Measurements from ENCODE around the gene KCNA4.
A peak's percentile ranks its signal among the peaks of the same experiment; 100 is the strongest.

The KCNA4 gene

GRCh38 chr11:30023074-30023473 is 6.2 kb upstream of the KCNA4 start:
- no peak overlapping the region for H3K27ac ChIP-seq (ENCODE audit: low read depth, low read length)
- no peak overlapping the region for H3K9ac ChIP-seq (ENCODE audit: low read depth, low read length)
- H3K4me3 ChIP-seq (ENCODE audit: low read length): no peak overlapping the region
- 63% methylated on average over 1 of the region's 2 CpGs for WGBS
- no peaks in the 10 kb centered on the region for H3K9me3 ChIP-seq (ENCODE audit: insufficient read depth, low read depth, low read length)
- H3K36me3 ChIP-seq (ENCODE audit: insufficient read depth, low read length): no peaks in the 10 kb centered on the region
- peaks cover 99% of the 10 kb centered on the region for H3K27me3 ChIP-seq (ENCODE audit: insufficient read depth, low read length)
- peaks cover 7% of the 10 kb centered on the region for H3K4me1 ChIP-seq (ENCODE audit: insufficient read depth, low read length)

- WGBS: 53% methylated on average over 3 of the region's 3 CpGs
- no peak overlapping the region for H3K27ac ChIP-seq (ENCODE audit: low read depth, low read length)
- H3K9me3 ChIP-seq (ENCODE audit: insufficient read depth, low read depth, low read length): no peaks in the 10 kb centered on the region
- no peak overlapping the region for H3K9ac ChIP-seq (ENCODE audit: low read depth, low read length)
- peaks cover 7% of the 10 kb centered on the region for H3K4me1 ChIP-seq (ENCODE audit: insufficient read depth, low read length)
- H3K4me3 ChIP-seq (ENCODE audit: low read length): no peak overlapping the region
- peaks cover 100% of the 10 kb centered on the region for H3K27me3 ChIP-seq (ENCODE audit: insufficient read depth, low read length)
- H3K36me3 ChIP-seq (ENCODE audit: insufficient read depth, low read length): no peaks in the 10 kb centered on the region
These were observed 2.7 kb upstream of the KCNA4 start for GRCh38 chr11:30019481-30019880.

GRCh38 chr11:30018495-30018894 is 1.7 kb upstream of the KCNA4 start:
- Histone ChIP-seq H3K27ac (ENCODE audit: low read depth, low read length) (no peak overlapping the region), H3K4me1 (ENCODE audit: insufficient read depth, low read length) (peaks cover 7% of the 10 kb centered on the region), H3K9ac (ENCODE audit: low read depth, low read length) (no peak overlapping the region), H3K4me3 (ENCODE audit: low read length) (no peak overlapping the region), H3K36me3 (ENCODE audit: insufficient read depth, low read length) (no peaks in the 10 kb centered on the region), H3K9me3 (ENCODE audit: insufficient read depth, low read depth, low read length) (no peaks in the 10 kb centered on the region), H3K27me3 (ENCODE audit: insufficient read depth, low read length) (peaks cover 100% of the 10 kb centered on the region)
- 10% methylated on average over 17 of the region's 21 CpGs for WGBS

- H3K4me1 ChIP-seq (ENCODE audit: insufficient read depth, low read length): peaks cover 7% of the 10 kb centered on the region
- 2% methylated on average over 19 of the region's 19 CpGs for WGBS
- H3K9ac ChIP-seq (ENCODE audit: low read depth, low read length): no peak overlapping the region
- H3K27me3 ChIP-seq (ENCODE audit: insufficient read depth, low read length): peaks cover 100% of the 10 kb centered on the region
- no peak overlapping the region for H3K27ac ChIP-seq (ENCODE audit: low read depth, low read length)
- H3K9me3 ChIP-seq (ENCODE audit: insufficient read depth, low read depth, low read length): no peaks in the 10 kb centered on the region
- peak overlapping the region; percentile 43 for H3K4me3 ChIP-seq (ENCODE audit: low read length)
- H3K36me3 ChIP-seq (ENCODE audit: insufficient read depth, low read length): no peaks in the 10 kb centered on the region
These were observed 640 bp upstream of the KCNA4 start for GRCh38 chr11:30017445-30017895.

GRCh38 chr11:30015725-30016412 is 961 bp downstream of the KCNA4 start:
- Histone ChIP-seq H3K27ac (ENCODE audit: low read depth, low read length) (no peak overlapping the region), H3K9ac (ENCODE audit: low read depth, low read length) (no peak overlapping the region), H3K4me1 (ENCODE audit: insufficient read depth, low read length) (peaks cover 7% of the 10 kb centered on the region), H3K4me3 (ENCODE audit: low read length) (peak overlapping the region; percentile 34; the same call in 1 of the 2 replicates), H3K9me3 (ENCODE audit: insufficient read depth, low read depth, low read length) (no peaks in the 10 kb centered on the region), H3K36me3 (ENCODE audit: insufficient read depth, low read length) (no peaks in the 10 kb centered on the region), H3K27me3 (ENCODE audit: insufficient read depth, low read length) (peaks cover 100% of the 10 kb centered on the region)
- WGBS: 5% methylated on average over 32 of the region's 32 CpGs

- H3K4me1 ChIP-seq (ENCODE audit: insufficient read depth, low read length): peaks cover 7% of the 10 kb centered on the region
- H3K9me3 ChIP-seq (ENCODE audit: insufficient read depth, low read depth, low read length): no peaks in the 10 kb centered on the region
- no peak overlapping the region for H3K4me3 ChIP-seq (ENCODE audit: low read length)
- no peak overlapping the region for H3K27ac ChIP-seq (ENCODE audit: low read depth, low read length)
- no peak overlapping the region for H3K9ac ChIP-seq (ENCODE audit: low read depth, low read length)
- no peaks in the 10 kb centered on the region for H3K36me3 ChIP-seq (ENCODE audit: insufficient read depth, low read length)
- H3K27me3 ChIP-seq (ENCODE audit: insufficient read depth, low read length): peaks cover 89% of the 10 kb centered on the region
- WGBS: 95% methylated on average over 15 of the region's 15 CpGs
These were observed 4.5 kb downstream of the KCNA4 start for GRCh38 chr11:30012346-30012745.

GRCh38 chr11:30009060-30009459 is 7.8 kb downstream of the KCNA4 start:
- Histone ChIP-seq H3K27ac (ENCODE audit: low read depth, low read length) (no peak overlapping the region), H3K36me3 (ENCODE audit: insufficient read depth, low read length) (no peaks in the 10 kb centered on the region), H3K4me3 (ENCODE audit: low read length) (no peak overlapping the region), H3K9ac (ENCODE audit: low read depth, low read length) (no peak overlapping the region), H3K27me3 (ENCODE audit: insufficient read depth, low read length) (peaks cover 71% of the 10 kb centered on the region), H3K4me1 (ENCODE audit: insufficient read depth, low read length) (no peaks in the 10 kb centered on the region), H3K9me3 (ENCODE audit: insufficient read depth, low read depth, low read length) (no peaks in the 10 kb centered on the region)
- 100% methylated on average over 1 of the region's 3 CpGs for whole genome bisulfite sequencing

- WGBS: 90% methylated on average over 3 of the region's 4 CpGs
- H3K9ac ChIP-seq (ENCODE audit: low read depth, low read length): no peak overlapping the region
- H3K27me3 ChIP-seq (ENCODE audit: insufficient read depth, low read length): peaks cover 54% of the 10 kb centered on the region
- H3K27ac ChIP-seq (ENCODE audit: low read depth, low read length): no peak overlapping the region
- no peaks in the 10 kb centered on the region for H3K4me1 ChIP-seq (ENCODE audit: insufficient read depth, low read length)
- no peak overlapping the region for H3K4me3 ChIP-seq (ENCODE audit: low read length)
- H3K9me3 ChIP-seq (ENCODE audit: insufficient read depth, low read depth, low read length): no peaks in the 10 kb centered on the region
- H3K36me3 ChIP-seq (ENCODE audit: insufficient read depth, low read length): no peaks in the 10 kb centered on the region
These were observed 10.0 kb downstream of the KCNA4 start for GRCh38 chr11:30006876-30007275.

- Histone ChIP-seq H3K4me1 (ENCODE audit: insufficient read depth, low read length) (no peaks in the 10 kb centered on the region), H3K9me3 (ENCODE audit: insufficient read depth, low read depth, low read length) (no peaks in the 10 kb centered on the region), H3K27me3 (ENCODE audit: insufficient read depth, low read length) (peaks cover 19% of the 10 kb centered on the region), H3K36me3 (ENCODE audit: insufficient read depth, low read length) (no peaks in the 10 kb centered on the region), H3K9ac (ENCODE audit: low read depth, low read length) (no peak overlapping the region), H3K4me3 (ENCODE audit: low read length) (no peak overlapping the region), H3K27ac (ENCODE audit: low read depth, low read length) (no peak overlapping the region)
- WGBS: 64% methylated on average over 2 of the region's 4 CpGs
These were observed 14.6 kb downstream of the KCNA4 start for GRCh38 chr11:30002157-30002785.

- H3K4me1 ChIP-seq (ENCODE audit: insufficient read depth, low read length): no peaks in the 10 kb centered on the region
- H3K4me3 ChIP-seq (ENCODE audit: low read length): no peak overlapping the region
- H3K27ac ChIP-seq (ENCODE audit: low read depth, low read length): no peak overlapping the region
- no peaks in the 10 kb centered on the region for H3K36me3 ChIP-seq (ENCODE audit: insufficient read depth, low read length)
- 92% methylated on average over 5 of the region's 5 CpGs for WGBS
- peaks cover 8% of the 10 kb centered on the region; the same call in 1 of the 2 replicates for H3K27me3 ChIP-seq (ENCODE audit: insufficient read depth, low read length)
- H3K9me3 ChIP-seq (ENCODE audit: insufficient read depth, low read depth, low read length): no peaks in the 10 kb centered on the region
- no peak overlapping the region for H3K9ac ChIP-seq (ENCODE audit: low read depth, low read length)
These were observed 15.7 kb downstream of the KCNA4 start for GRCh38 chr11:30000986-30001750.

GRCh38 chr11:29996016-29996415 is 20.8 kb downstream of the KCNA4 start:
- H3K4me3 ChIP-seq (ENCODE audit: low read length): no peak overlapping the region
- 93% methylated on average over 1 of the region's 1 CpG for WGBS
- no peak overlapping the region for H3K9ac ChIP-seq (ENCODE audit: low read depth, low read length)
- 0 out of 2 replicates have a peak, but pooled peaks cover 4% of the 10 kb centered on the region for H3K9me3 ChIP-seq (ENCODE audit: insufficient read depth, low read depth, low read length)
- no peaks in the 10 kb centered on the region for H3K27me3 ChIP-seq (ENCODE audit: insufficient read depth, low read length)
- H3K4me1 ChIP-seq (ENCODE audit: insufficient read depth, low read length): no peaks in the 10 kb centered on the region
- no peaks in the 10 kb centered on the region for H3K36me3 ChIP-seq (ENCODE audit: insufficient read depth, low read length)
- no peak overlapping the region for H3K27ac ChIP-seq (ENCODE audit: low read depth, low read length)

All from HUES64 (cell line).